ENCODE measurements around the gene IRF2. TPM values are rescaled to one million over a fixed set of nuclear protein-coding genes. Genes with fewer than 3 reads are reported as not detected.

Gene IRF2
- total and polyA plus RNA-seq, 4 experiments from 2014 or later: 66.7 to 87.2 (median 71.5) TPM

- CTCF ChIA-PET (ENCODE audit: partially characterized antibody): interaction anchor here (0.7 to 1.3 kb wide), 6 partner anchors 8 to 153 kb away, joined by 3 to 6 read pairs (median 3); no protein-coding TSS in a partner anchor
- intact Hi-C loops (cut with micrococcal nuclease): loop anchor here (1.0 to 5.0 kb wide), 3 partner anchors 57 to 230 kb away; partner anchors contain the start of genes CASP3, IRF2 and PRIMPOL
These were observed 57.2 kb downstream of the IRF2 start for GRCh38 chr4:184416913-184417734.

DNA sequence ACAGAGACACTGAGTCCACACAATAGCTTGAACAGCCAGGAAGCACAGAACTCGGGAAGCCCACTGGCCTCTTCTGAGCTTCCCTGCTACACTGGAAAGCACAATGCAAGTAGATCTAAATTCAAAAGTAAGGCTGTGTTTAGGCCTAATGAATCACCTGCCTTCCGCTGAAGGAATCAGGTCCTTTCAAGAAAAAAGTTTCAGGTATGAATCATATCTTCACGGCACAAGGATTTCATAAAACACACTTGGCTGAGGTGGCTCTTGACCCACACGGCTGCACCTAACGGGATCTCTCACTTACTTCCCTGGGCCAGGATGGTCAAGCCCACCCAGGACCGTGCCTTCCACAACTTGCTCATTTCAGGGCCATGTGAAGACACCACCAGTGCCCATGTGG, 59.3 kb downstream of the IRF2 start:
- H3K27ac Mint-ChIP-seq: peak overlapping the region; percentile 62 to 78 (median 72)

More at GRCh38 chr4:184416913-184417734, 57.2 kb downstream of the IRF2 start:
- peak; percentile 49 to 73 (median 59) for DNase-seq
- peaks cover 55 to 84% (median 67%) of the 10 kb centered on the region in 4 donors for H3K4me1 Mint-ChIP-seq
- Histone ChIP-seq H3K9me3 (ENCODE audit: control insufficient read depth in 1 of 2, low read length in 2 of 2) (no peaks in the 10 kb centered on the region), H3K4me1 (ENCODE audit: insufficient read depth, low read length) (peaks cover 75% of the 10 kb centered on the region), H3K27ac (ENCODE audit: low read depth, low read length) (peak overlapping the region; percentile 81), H3K36me3 (ENCODE audit: insufficient read depth, low read length) (peaks cover 10% of the 10 kb centered on the region), H3K27me3 (ENCODE audit: insufficient read depth, low read length) (no peaks in the 10 kb centered on the region), H3K4me3 (ENCODE audit: low read length in 2 of 2) (peak overlapping the region; percentile 50 to 63)
- H3K9me3 Mint-ChIP-seq: no peaks in the 10 kb centered on the region
- H3K4me3 Mint-ChIP-seq: peak overlapping the region; percentile 78 to 89 (median 87)
- no peaks in the 10 kb centered on the region for H3K27me3 Mint-ChIP-seq
- POLR2A ChIA-PET (ENCODE audit: partially characterized antibody): interaction anchor here (0.6 to 1.9 kb wide), 13 partner anchors 9 to 153 kb away, joined by 3 to 33 read pairs (median 4); partner anchors contain the start of gene IRF2
- H3K36me3 Mint-ChIP-seq: peaks cover 41 to 63% of the 10 kb centered on the region in 2 donors
- peak overlapping the region; percentile 94 to 99 (median 98) for H3K27ac Mint-ChIP-seq

DNA sequence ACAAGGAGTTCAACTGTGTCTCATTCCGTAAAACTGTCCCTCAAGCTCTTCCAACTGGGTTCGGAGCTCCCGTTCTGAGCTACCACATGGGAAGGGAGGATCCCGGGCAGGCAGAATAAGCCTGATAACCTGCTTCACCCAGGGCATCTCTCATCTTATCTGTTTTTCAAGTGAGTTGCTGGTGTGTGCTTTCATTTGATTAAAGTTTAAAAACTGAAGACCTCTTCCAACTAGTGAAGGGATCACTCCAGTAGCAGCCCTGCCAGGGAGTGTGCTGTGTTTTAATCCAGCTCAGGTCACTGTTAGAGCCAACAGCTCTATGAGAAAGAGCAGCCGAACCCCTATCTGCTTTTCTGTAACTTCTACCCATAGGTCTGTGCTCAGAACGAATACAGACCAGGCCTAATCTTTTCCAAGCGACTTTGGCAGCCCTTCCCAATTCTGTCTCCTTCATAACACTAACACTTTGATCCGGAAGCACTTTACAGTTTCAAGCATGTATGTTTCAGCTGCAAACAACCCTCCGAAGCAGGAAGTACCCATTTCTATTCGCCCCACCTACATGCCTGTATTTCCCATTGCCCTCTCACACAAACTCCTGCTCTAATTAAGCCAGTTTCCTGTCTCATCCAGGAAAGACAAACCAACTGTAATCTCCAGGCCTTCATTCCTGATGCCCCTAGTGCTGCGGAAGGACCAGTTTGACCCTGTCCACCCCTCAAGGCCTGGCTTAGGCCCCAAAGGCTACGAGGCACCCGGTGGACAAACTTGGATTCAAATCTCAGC, 60.9 kb downstream of the IRF2 start:
- Mint-ChIP-seq H3K9me3 (no peaks in the 10 kb centered on the region), H3K4me1 (peaks cover 50 to 81% (median 60%) of the 10 kb centered on the region in 4 donors), H3K27me3 (no peaks in the 10 kb centered on the region), H3K27ac (peak overlapping the region; percentile 75 to 92 (median 81)), H3K4me3 (peak overlapping the region in 3 of 8 donors; percentile 3 to 52 (median 34)), H3K36me3 (peaks cover 42 to 69% of the 10 kb centered on the region in 2 donors)
- Histone ChIP-seq H3K4me3 (ENCODE audit: low read length in 2 of 2) (no peak overlapping the region), H3K27ac (ENCODE audit: low read depth, low read length) (peak overlapping the region; percentile 13), H3K27me3 (ENCODE audit: insufficient read depth, low read length) (no peaks in the 10 kb centered on the region), H3K9me3 (ENCODE audit: control insufficient read depth in 1 of 2, low read length in 2 of 2) (no peaks in the 10 kb centered on the region), H3K36me3 (ENCODE audit: insufficient read depth, low read length) (peaks cover 17% of the 10 kb centered on the region), H3K4me1 (ENCODE audit: insufficient read depth, low read length) (peaks cover 61% of the 10 kb centered on the region)
- CTCF ChIA-PET (ENCODE audit: partially characterized antibody): interaction anchor here (1.2 to 4.0 kb wide), 3 partner anchors 62 to 150 kb away, joined by 3 to 16 read pairs (median 4); no protein-coding TSS in a partner anchor
- peak in 1 of 5 donors; percentile 15 for DNase-seq
- POLR2A ChIA-PET (ENCODE audit: partially characterized antibody): interaction anchor here (0.6 to 2.2 kb wide), 6 partner anchors 8 to 145 kb away, joined by 3 to 7 read pairs (median 4); partner anchors contain the start of gene IRF2
- intact Hi-C loops (cut with micrococcal nuclease): no loop called here

More for the DNA sequence above, 59.3 kb downstream of the IRF2 start:
- Mint-ChIP-seq H3K4me3 (peak overlapping the region in 3 of 8 donors; percentile 13 to 47 (median 27)), H3K36me3 (peaks cover 34 to 66% of the 10 kb centered on the region in 2 donors), H3K9me3 (no peaks in the 10 kb centered on the region), H3K4me1 (peaks cover 45 to 81% (median 55%) of the 10 kb centered on the region in 4 donors), H3K27me3 (no peaks in the 10 kb centered on the region)
- Histone ChIP-seq H3K27ac (ENCODE audit: low read depth, low read length) (no peak overlapping the region), H3K36me3 (ENCODE audit: insufficient read depth, low read length) (peaks cover 10% of the 10 kb centered on the region), H3K27me3 (ENCODE audit: insufficient read depth, low read length) (no peaks in the 10 kb centered on the region), H3K4me1 (ENCODE audit: insufficient read depth, low read length) (peaks cover 61% of the 10 kb centered on the region), H3K9me3 (ENCODE audit: control insufficient read depth in 1 of 2, low read length in 2 of 2) (no peaks in the 10 kb centered on the region), H3K4me3 (ENCODE audit: low read length in 2 of 2) (no peak overlapping the region)
- POLR2A ChIA-PET (ENCODE audit: partially characterized antibody): interaction anchor here (1.9 to 2.2 kb wide), 2 partner anchors 59 to 61 kb away, joined by 5 to 7 read pairs; partner anchors contain the start of gene IRF2
- CTCF ChIA-PET (ENCODE audit: partially characterized antibody): interaction anchor here (4.0 kb wide), 1 partner anchor 151 kb away, joined by 16 read pairs; no protein-coding TSS in a partner anchor
- DNase-seq: no peak
- intact Hi-C loops (cut with micrococcal nuclease): loop anchor here (5.0 kb wide), 2 partner anchors 148 to 232 kb away; partner anchors contain the start of genes CASP3 and PRIMPOL

DNA sequence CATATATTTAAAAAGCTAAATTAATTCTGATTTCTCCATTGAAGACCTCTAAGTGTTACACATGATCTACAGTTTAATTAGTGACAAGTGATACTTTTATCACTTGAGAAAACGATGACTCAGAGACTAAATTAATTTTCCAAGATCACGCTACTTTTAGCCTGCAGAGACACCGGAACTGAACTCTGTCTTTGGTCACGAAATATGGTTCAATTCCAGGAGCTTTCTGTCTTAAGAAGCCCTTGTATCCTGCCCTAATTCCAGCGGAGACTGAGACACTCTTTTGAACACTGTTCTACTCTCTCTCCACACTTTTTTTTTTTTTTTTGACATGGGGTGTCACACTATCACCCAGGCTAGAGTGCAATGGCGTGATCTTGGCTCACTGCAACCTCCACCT, 63.6 kb downstream of the IRF2 start:
- peak overlapping the region in 5 of 7 donors; percentile 66 to 91 (median 88) for H3K27ac Mint-ChIP-seq
- H3K9me3 Mint-ChIP-seq: no peaks in the 10 kb centered on the region
- Histone ChIP-seq H3K36me3 (ENCODE audit: insufficient read depth, low read length) (peaks cover 40% of the 10 kb centered on the region), H3K4me3 (ENCODE audit: low read length in 2 of 2) (no peak overlapping the region), H3K27me3 (ENCODE audit: insufficient read depth, low read length) (no peaks in the 10 kb centered on the region), H3K27ac (ENCODE audit: low read depth, low read length) (no peak overlapping the region), H3K4me1 (ENCODE audit: insufficient read depth, low read length) (peaks cover 52% of the 10 kb centered on the region), H3K9me3 (ENCODE audit: control insufficient read depth in 1 of 2, low read length in 2 of 2) (no peaks in the 10 kb centered on the region)
- peaks cover 48 to 77% of the 10 kb centered on the region in 2 donors for H3K36me3 Mint-ChIP-seq
- H3K4me3 Mint-ChIP-seq: peak overlapping the region in 1 of 8 donors; percentile 70
- POLR2A ChIA-PET (ENCODE audit: partially characterized antibody): interaction anchor here (1.7 kb wide), 1 partner anchor 64 kb away, joined by 10 read pairs; the partner anchor contains the start of gene IRF2
- no peaks in the 10 kb centered on the region for H3K27me3 Mint-ChIP-seq
- DNase-seq: no peak
- CTCF ChIA-PET (ENCODE audit: partially characterized antibody): interaction anchor here (1.3 to 3.5 kb wide), 3 partner anchors 9 to 147 kb away, joined by 3 to 13 read pairs (median 5); partner anchors contain the start of gene IRF2
- H3K4me1 Mint-ChIP-seq: peaks cover 43 to 81% (median 59%) of the 10 kb centered on the region in 4 donors
- intact Hi-C loops (cut with micrococcal nuclease): no loop called here

DNA sequence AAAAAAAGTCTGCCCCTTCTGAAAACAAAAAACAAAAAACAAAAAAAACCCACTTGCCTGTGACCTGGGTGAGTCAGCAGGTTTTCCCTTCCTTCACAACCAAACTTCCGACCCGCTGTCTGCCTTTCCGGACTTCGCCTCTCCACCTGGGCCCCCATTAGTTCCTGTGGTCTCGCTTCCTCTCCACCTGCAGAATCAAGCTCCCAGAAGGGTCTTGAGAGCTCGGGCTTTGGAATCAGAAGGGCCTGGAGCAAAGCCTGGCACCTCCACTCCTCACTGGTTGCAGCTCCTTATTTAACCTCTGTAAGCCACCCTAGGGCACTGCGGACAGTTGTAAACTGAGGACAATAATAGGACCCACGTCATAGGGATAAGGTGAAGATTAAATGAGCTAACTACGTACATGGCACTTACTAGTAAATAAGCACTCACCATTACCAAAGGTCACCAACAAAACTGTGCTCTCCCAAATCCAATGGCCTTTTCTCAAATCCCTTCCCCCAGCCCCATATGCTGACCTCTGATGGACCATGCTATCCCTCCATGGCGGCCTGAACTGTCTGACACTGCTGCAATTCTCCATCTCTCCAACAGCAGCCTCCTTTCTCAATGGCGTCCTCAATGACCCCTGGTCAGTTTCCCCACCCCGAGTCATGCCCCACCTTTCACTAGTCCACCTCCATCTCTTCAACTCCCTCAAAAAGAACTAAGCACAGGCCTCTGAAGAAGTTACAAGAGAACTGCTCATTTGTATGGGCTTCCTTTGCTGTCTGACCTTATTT, 64.2 kb downstream of the IRF2 start:
- Mint-ChIP-seq H3K9me3 (no peaks in the 10 kb centered on the region), H3K27ac (peak overlapping the region; percentile 88 to 96 (median 91)), H3K4me3 (peak overlapping the region in 7 of 8 donors; percentile 64 to 88 (median 75)), H3K27me3 (no peaks in the 10 kb centered on the region), H3K4me1 (peaks cover 37 to 81% (median 57%) of the 10 kb centered on the region in 4 donors), H3K36me3 (peaks cover 49 to 77% of the 10 kb centered on the region in 2 donors)
- intact Hi-C loops (cut with micrococcal nuclease): no loop called here
- Histone ChIP-seq H3K27me3 (ENCODE audit: insufficient read depth, low read length) (no peaks in the 10 kb centered on the region), H3K36me3 (ENCODE audit: insufficient read depth, low read length) (peaks cover 40% of the 10 kb centered on the region), H3K4me1 (ENCODE audit: insufficient read depth, low read length) (peaks cover 49% of the 10 kb centered on the region), H3K27ac (ENCODE audit: low read depth, low read length) (peak overlapping the region; percentile 19), H3K9me3 (ENCODE audit: control insufficient read depth in 1 of 2, low read length in 2 of 2) (no peaks in the 10 kb centered on the region), H3K4me3 (ENCODE audit: low read length in 2 of 2) (no peak overlapping the region)
- ChIA-PET POLR2A (ENCODE audit: partially characterized antibody) (interaction anchor here (0.6 to 1.7 kb wide), 4 partner anchors 64 to 1604 kb away, joined by 3 to 10 read pairs (median 3); partner anchors contain the start of gene IRF2), CTCF (ENCODE audit: partially characterized antibody) (interaction anchor here (1.3 to 3.5 kb wide), 3 partner anchors 10 to 146 kb away, joined by 3 to 13 read pairs (median 5); partner anchors contain the start of gene IRF2)
- DNase-seq: peak in 3 of 5 donors; percentile 34 to 72 (median 35)

DNA sequence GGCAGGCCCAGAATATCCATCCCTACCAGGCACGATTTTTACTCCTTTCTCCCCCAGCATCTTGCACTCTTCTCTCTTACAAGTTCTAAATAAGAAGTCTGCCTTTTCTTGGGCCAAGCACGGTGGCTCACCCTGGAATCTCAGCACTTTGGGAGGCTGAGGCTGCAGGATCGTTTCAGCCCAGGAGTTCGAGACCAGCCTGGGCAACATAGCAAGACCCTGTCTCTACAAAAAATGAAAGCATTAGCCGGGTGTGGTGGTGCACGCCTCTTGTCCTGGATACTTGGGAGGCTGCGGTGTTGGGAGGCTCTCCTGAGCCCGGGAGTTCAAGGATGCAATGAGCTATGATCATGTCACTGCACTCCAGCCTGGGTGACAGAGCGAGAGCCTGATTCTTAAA, 64.8 kb downstream of the IRF2 start:
- Histone ChIP-seq H3K27me3 (ENCODE audit: insufficient read depth, low read length) (no peaks in the 10 kb centered on the region), H3K27ac (ENCODE audit: low read depth, low read length) (peak overlapping the region; percentile 19), H3K4me1 (ENCODE audit: insufficient read depth, low read length) (peaks cover 48% of the 10 kb centered on the region), H3K9me3 (ENCODE audit: control insufficient read depth in 1 of 2, low read length in 2 of 2) (no peaks in the 10 kb centered on the region), H3K36me3 (ENCODE audit: insufficient read depth, low read length) (peaks cover 37% of the 10 kb centered on the region), H3K4me3 (ENCODE audit: low read length in 2 of 2) (no peak overlapping the region)
- Mint-ChIP-seq H3K27me3 (no peaks in the 10 kb centered on the region), H3K36me3 (peaks cover 50 to 77% of the 10 kb centered on the region in 2 donors), H3K27ac (peak overlapping the region; percentile 88 to 96 (median 91)), H3K4me1 (peaks cover 34 to 78% (median 57%) of the 10 kb centered on the region in 4 donors), H3K9me3 (no peaks in the 10 kb centered on the region), H3K4me3 (peak overlapping the region in 7 of 8 donors; percentile 61 to 88 (median 75))
- no peak for DNase-seq
- ChIA-PET POLR2A (ENCODE audit: partially characterized antibody) (interaction anchor here (0.6 to 1.7 kb wide), 4 partner anchors 65 to 1604 kb away, joined by 3 to 10 read pairs (median 3); partner anchors contain the start of gene IRF2), CTCF (ENCODE audit: partially characterized antibody) (interaction anchor here (0.7 to 3.5 kb wide), 6 partner anchors 8 to 145 kb away, joined by 3 to 13 read pairs (median 4); partner anchors contain the start of gene IRF2)
- intact Hi-C loops (cut with micrococcal nuclease): no loop called here
